ENCODE measurements around the gene CALY. TPM values are rescaled to one million over a fixed set of nuclear protein-coding genes. Genes with fewer than 3 reads are reported as not detected.

Gene CALY
- total RNA-seq, 2 experiments from 2014 or later: 3.8 to 3.9 TPM

DNA sequence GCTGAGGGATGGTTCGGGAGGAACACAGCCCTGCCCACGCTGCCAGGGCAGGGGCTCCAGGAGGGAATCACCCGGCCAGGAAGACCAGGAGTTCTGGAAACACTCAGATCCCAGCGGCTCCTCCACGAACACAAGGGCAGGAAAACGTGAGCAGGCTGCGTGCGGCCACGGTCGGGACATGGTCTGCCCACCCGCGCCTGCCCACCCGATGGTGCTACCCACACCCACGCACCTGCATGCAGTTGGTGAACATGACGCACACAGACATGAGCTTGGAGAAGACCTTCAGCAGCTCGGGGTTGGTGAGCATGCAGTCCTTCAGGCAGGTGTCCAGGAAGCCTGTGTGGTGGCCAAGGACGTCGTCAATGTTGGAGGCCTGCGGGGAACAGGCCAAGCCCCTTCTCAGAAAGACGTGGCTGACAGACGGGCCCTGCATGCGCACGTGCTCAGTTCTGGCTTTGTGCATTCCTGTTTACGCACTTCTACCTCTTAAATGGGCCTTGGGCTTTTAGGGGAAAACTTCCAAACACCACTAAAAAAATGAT lies 53.8 kb downstream of the CALY start:
- POLR2A ChIA-PET: no interaction called here
- no peaks in the 10 kb centered on the region for H3K27me3 ChIP-seq (ENCODE audit: control insufficient read depth in 1 of 2, insufficient read depth in 2 of 2, low read length in 2 of 2)
- Mint-ChIP-seq H3K4me1 (ENCODE audit: low read depth) (peaks cover 20% of the 10 kb centered on the region), H3K9me3 (no peaks in the 10 kb centered on the region), H3K27me3 (no peaks in the 10 kb centered on the region), H3K4me3 (no peak overlapping the region), H3K27ac (no peak overlapping the region), H3K36me3 (ENCODE audit: low read depth) (peaks cover 69% of the 10 kb centered on the region)
- CTCF ChIA-PET: no interaction called here
- ATAC-seq (ENCODE audit: poor library complexity) (no peak), DNase-seq (no peak)
- H3K27ac ChIP-seq (ENCODE audit: low read depth in 1 of 2, low read length in 2 of 2): no peak overlapping the region
- TF ChIP-seq, protein P1, sequence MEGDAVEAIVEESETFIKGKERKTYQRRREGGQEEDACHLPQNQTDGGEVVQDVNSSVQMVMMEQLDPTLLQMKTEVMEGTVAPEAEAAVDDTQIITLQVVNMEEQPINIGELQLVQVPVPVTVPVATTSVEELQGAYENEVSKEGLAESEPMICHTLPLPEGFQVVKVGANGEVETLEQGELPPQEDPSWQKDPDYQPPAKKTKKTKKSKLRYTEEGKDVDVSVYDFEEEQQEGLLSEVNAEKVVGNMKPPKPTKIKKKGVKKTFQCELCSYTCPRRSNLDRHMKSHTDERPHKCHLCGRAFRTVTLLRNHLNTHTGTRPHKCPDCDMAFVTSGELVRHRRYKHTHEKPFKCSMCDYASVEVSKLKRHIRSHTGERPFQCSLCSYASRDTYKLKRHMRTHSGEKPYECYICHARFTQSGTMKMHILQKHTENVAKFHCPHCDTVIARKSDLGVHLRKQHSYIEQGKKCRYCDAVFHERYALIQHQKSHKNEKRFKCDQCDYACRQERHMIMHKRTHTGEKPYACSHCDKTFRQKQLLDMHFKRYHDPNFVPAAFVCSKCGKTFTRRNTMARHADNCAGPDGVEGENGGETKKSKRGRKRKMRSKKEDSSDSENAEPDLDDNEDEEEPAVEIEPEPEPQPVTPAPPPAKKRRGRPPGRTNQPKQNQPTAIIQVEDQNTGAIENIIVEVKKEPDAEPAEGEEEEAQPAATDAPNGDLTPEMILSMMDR (IDR thresholded peaks at IDR 0.05): no peak
- H3K4me3 ChIP-seq (ENCODE audit: low read length): no peak overlapping the region
- intact Hi-C loops (cut with DNase I, micrococcal nuclease): no loop called here
- H3K9me3 ChIP-seq (ENCODE audit: control insufficient read depth in 1 of 2, insufficient read depth in 1 of 2, low read length in 2 of 2): no peaks in the 10 kb centered on the region
- peaks cover 56% of the 10 kb centered on the region for H3K36me3 ChIP-seq (ENCODE audit: insufficient read depth, low read length)
- peaks cover 27% of the 10 kb centered on the region for H3K4me1 ChIP-seq (ENCODE audit: insufficient read depth, low read length)

DNA sequence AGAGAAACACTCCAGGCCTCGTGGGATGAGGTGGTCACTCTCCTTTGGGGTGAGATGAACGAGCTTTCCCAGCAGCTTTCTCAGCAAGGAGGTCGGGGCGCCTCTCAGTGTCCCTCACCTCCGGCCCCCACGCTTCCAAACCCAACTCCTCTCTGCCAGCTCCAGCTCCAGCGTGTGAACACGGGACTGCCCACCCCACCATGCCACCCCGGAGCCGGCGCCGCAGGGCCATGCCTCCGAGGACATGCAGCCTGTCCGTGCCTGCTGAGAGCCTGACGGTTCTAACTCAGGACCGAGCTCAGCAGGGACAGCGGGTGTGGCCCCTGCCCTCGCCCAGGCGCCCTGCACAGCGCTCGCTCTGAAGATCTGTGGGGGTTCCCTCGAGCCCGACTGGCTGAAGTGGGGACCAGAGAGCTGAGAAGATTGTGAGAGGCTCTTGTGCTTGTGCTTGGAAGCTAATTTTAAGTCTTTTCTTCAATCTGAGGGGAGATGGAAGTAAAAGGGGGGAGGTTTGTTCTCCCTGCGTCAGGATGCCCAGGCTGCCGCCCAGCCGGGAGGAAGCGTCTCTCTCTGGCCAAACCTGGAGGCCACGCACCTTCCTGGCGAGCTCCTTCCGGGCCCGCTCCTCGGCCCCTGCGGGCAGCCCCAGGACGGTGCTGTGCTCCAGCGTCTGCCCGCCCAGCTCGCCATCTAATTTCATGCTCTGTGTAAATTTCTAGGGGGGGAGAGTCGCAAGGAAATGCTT lies 54.9 kb downstream of the CALY start:
- H3K27ac Mint-ChIP-seq: no peak overlapping the region
- Histone ChIP-seq H3K9me3 (ENCODE audit: control insufficient read depth in 1 of 2, insufficient read depth in 1 of 2, low read length in 2 of 2) (no peaks in the 10 kb centered on the region), H3K27ac (ENCODE audit: low read depth in 1 of 2, low read length in 2 of 2) (no peak overlapping the region), H3K4me1 (ENCODE audit: insufficient read depth, low read length) (peaks cover 38% of the 10 kb centered on the region), H3K36me3 (ENCODE audit: insufficient read depth, low read length) (peaks cover 47% of the 10 kb centered on the region), H3K4me3 (ENCODE audit: low read length) (no peak overlapping the region), H3K27me3 (ENCODE audit: control insufficient read depth in 1 of 2, insufficient read depth in 2 of 2, low read length in 2 of 2) (no peaks in the 10 kb centered on the region)
- H3K4me3 Mint-ChIP-seq: no peak overlapping the region
- peaks cover 63% of the 10 kb centered on the region for H3K36me3 Mint-ChIP-seq (ENCODE audit: low read depth)
- H3K9me3 Mint-ChIP-seq: no peaks in the 10 kb centered on the region
- no peak for DNase-seq
- H3K27me3 Mint-ChIP-seq: no peaks in the 10 kb centered on the region
- intact Hi-C loops (cut with DNase I, micrococcal nuclease): no loop called here
- peaks cover 25% of the 10 kb centered on the region for H3K4me1 Mint-ChIP-seq (ENCODE audit: low read depth)
- ATAC-seq (ENCODE audit: poor library complexity): no peak
- ChIA-PET CTCF (interaction anchor here (1.1 kb wide), 1 partner anchor 26 kb away, joined by 3 read pairs; no protein-coding TSS in a partner anchor), POLR2A (no interaction called here)
- TF ChIP-seq, protein P1 (IDR thresholded peaks at IDR 0.05): no peak

DNA sequence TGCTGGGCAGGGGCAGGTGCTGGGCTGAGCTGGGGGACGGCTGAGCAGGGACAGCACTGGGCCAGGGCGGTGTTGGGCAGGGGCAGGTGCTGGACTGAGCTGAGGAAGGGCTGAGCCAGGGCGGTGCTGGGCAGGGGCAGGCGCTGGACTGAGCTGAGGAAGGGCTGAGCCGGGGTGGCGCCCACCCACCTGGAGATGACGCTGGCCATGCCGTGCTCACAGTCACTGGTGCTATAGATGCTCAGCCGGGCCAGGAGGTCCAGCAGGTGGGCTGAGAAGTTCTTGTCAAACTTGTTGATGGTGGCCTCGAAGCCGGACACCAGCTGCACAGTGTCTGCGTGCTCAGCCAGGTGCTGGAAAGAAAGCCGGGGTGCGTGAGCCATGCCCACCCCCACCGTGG lies 55.6 kb downstream of the CALY start:
- Histone ChIP-seq H3K36me3 (ENCODE audit: insufficient read depth, low read length) (peaks cover 41% of the 10 kb centered on the region), H3K4me3 (ENCODE audit: low read length) (no peak overlapping the region), H3K9me3 (ENCODE audit: control insufficient read depth in 1 of 2, insufficient read depth in 1 of 2, low read length in 2 of 2) (no peaks in the 10 kb centered on the region), H3K27me3 (ENCODE audit: control insufficient read depth in 1 of 2, insufficient read depth in 2 of 2, low read length in 2 of 2) (no peaks in the 10 kb centered on the region), H3K27ac (ENCODE audit: low read depth in 1 of 2, low read length in 2 of 2) (no peak overlapping the region), H3K4me1 (ENCODE audit: insufficient read depth, low read length) (peaks cover 43% of the 10 kb centered on the region)
- H3K9me3 Mint-ChIP-seq: no peaks in the 10 kb centered on the region
- no peaks in the 10 kb centered on the region for H3K27me3 Mint-ChIP-seq
- intact Hi-C loops (cut with DNase I, micrococcal nuclease): no loop called here
- ATAC-seq (ENCODE audit: poor library complexity) (no peak), DNase-seq (no peak)
- no peak overlapping the region for H3K27ac Mint-ChIP-seq
- H3K36me3 Mint-ChIP-seq (ENCODE audit: low read depth): peaks cover 56% of the 10 kb centered on the region
- H3K4me3 Mint-ChIP-seq: no peak overlapping the region
- POLR2A ChIA-PET: no interaction called here
- CTCF ChIA-PET: interaction anchor here (1.1 kb wide), 1 partner anchor 27 kb away, joined by 3 read pairs; no protein-coding TSS in a partner anchor
- peaks cover 28% of the 10 kb centered on the region for H3K4me1 Mint-ChIP-seq (ENCODE audit: low read depth)
- TF ChIP-seq, protein P1 (IDR thresholded peaks at IDR 0.05): no peak
